Activated naive CD4-positive, alpha-beta T cell treated with anti-CD3 and anti-CD28 coated beads for 36 hours (primary cell): Measurements from ENCODE around the gene PITPNM1. TPM values are rescaled to one million over a fixed set of nuclear protein-coding genes. Genes with fewer than 3 reads are reported as not detected.

Experiments
- CTCF ChIA-PET: fragments of 350-600 bp; sonication (Branson Sonifier 250); formaldehyde crosslinking; loops from one replicate; lab custom pipeline; 2021; ENCODE audit warnings: antibody characterized with exemption; lab: Charles Lee
- DNase-seq: peaks from one replicate; pipeline ENCODE4 v3.0.0-alpha.2; 2020
- H3K27ac Mint-ChIP-seq: one replicate; pipeline ENCODE4 v1.8.0; 2021; ENCODE audit warnings: mild to moderate bottlenecking, mixed read lengths
- H3K27me3 Mint-ChIP-seq: one replicate; pipeline ENCODE4 v1.8.0; 2021; ENCODE audit warnings: low read depth, mixed read lengths
- H3K36me3 Mint-ChIP-seq: one replicate; pipeline ENCODE4 v1.8.0; 2021; ENCODE audit warnings: low read depth, mixed read lengths
- H3K4me1 Mint-ChIP-seq: one replicate; pipeline ENCODE4 v1.8.0; 2021; ENCODE audit warnings: low read depth, mixed read lengths
- H3K4me3 Mint-ChIP-seq: one replicate; pipeline ENCODE4 v1.8.0; 2021; ENCODE audit warnings: mild to moderate bottlenecking, moderate library complexity, mixed read lengths
- H3K9me3 Mint-ChIP-seq: one replicate; pipeline ENCODE4 v1.8.0; 2021; ENCODE audit warnings: mixed read lengths
- intact Hi-C: fragments of 100-400 bp; cut with micrococcal nuclease; formaldehyde crosslinking; loops from one replicate; pipeline ENCODE4 v1.15.1; 2023
- total RNA-seq, 2 experiments: library from RNA; stranded (reverse); gene quantifications; one replicate each; pipeline ENCODE4 v1.2.3, GENCODE V29; 2021

Gene PITPNM1
- total RNA-seq, 2 experiments from 2014 or later: 112 to 127 TPM

DNA sequence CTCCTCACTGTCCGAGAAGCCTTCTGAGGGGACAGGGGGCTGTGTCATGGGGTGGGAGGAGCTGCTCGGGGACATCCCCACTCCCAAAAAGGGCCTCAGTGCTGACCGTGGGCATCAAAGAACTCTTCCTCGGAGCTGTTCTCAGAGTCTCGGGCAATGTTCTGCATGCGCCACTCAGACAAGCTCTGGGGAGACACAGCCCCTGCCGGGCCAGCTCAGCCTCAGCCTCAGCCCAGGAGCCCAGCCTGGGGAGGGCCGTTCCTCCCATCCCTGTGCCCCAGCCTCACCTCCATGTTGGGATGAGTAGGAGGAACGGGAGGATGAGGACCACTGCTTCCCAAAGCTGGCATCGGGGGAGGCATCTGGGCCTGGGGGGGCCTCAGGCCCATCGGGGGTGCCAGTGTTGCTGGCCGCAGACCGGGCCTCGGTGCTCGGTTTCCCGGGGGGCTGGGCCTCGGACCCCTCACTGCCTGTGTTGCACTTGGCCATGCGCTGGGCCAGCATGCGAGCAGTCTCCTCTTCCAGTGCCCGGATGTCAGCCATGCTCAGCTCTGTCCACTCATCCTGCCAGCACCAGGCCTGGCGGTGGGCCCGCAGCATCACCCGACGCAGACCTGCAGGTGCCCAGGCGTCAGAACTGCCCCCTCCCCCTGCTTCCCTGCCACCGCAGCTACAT lies 5.2 kb downstream of the PITPNM1 start:
- CTCF ChIA-PET: no interaction called here

DNA sequence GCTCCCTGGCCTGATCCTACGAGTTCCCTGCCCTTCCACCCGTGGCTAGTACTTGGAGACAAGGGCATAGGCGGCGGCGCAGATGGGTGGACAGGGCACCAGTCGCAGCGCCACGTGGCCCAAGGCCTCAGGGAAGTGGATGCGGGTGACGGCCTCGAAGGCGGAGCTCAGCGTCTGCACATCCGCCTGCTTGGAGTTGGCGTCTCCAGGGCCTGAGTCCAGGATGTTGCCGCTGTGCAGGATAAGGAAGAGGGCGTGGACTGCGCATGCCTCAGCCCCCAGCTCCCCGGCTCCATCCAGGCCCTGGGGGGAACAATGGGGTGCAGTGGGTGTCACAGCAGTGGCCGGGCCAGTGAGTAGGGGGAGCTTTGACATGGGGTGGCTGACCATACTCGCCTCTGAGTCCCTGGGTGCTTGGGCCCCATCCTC lies 6.6 kb downstream of the PITPNM1 start:
- Mint-ChIP-seq H3K9me3 (no peaks in the 10 kb centered on the region), H3K27ac (no peak overlapping the region), H3K36me3 (peaks cover 29% of the 10 kb centered on the region), H3K4me1 (peaks cover 21% of the 10 kb centered on the region), H3K4me3 (no peak overlapping the region), H3K27me3 (no peaks in the 10 kb centered on the region)
- intact Hi-C loops: no loop called here
- no peak for DNase-seq
- CTCF ChIA-PET: no interaction called here

More for the DNA sequence above, 5.2 kb downstream of the PITPNM1 start:
- no peak for DNase-seq
- intact Hi-C loops: loop anchor here (10.0 kb wide), 2 partner anchors 385 to 535 kb away; partner anchors contain the start of genes KDM2A, NDUFS8 and TCIRG1
- peaks cover 23% of the 10 kb centered on the region for H3K36me3 Mint-ChIP-seq
- H3K4me1 Mint-ChIP-seq: peaks cover 25% of the 10 kb centered on the region
- H3K4me3 Mint-ChIP-seq: no peak overlapping the region
- H3K9me3 Mint-ChIP-seq: no peaks in the 10 kb centered on the region
- H3K27ac Mint-ChIP-seq: no peak overlapping the region
- no peaks in the 10 kb centered on the region for H3K27me3 Mint-ChIP-seq

DNA sequence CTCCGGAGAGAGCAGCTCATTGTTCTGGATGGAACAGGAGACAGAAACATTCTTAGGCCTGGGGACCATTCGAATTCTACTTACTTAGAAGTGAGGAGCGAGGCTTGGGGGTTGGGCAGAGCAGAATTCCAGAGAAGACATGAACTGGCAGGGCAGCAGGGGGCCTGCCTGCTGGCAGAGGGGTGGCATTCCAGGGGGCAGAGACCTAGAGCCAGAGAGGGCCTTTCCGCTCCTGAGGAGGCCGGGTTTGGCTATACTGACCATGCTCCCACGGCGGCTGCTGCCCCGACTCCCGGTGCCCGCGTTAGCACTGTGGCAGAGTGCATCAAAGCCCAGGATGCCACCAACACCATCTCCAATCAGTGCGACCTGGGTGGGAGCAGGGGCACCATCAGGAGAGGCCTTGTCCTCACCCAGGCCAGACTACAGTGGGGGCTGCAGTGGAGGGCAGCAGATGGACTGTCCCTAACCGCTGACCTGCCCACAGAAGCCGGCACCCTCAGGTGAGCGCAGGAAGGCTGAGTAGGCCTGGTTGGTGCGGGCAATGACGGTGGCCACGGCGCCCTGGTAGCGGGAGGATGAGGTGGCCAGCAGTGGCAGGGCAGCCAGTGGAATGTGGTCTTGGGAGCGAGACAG lies 7.4 kb downstream of the PITPNM1 start:
- intact Hi-C loops: no loop called here
- Mint-ChIP-seq H3K4me1 (peaks cover 14% of the 10 kb centered on the region), H3K27ac (no peak overlapping the region), H3K36me3 (peaks cover 26% of the 10 kb centered on the region), H3K9me3 (no peaks in the 10 kb centered on the region), H3K4me3 (no peak overlapping the region), H3K27me3 (no peaks in the 10 kb centered on the region)
- CTCF ChIA-PET: no interaction called here
- DNase-seq: no peak

DNA sequence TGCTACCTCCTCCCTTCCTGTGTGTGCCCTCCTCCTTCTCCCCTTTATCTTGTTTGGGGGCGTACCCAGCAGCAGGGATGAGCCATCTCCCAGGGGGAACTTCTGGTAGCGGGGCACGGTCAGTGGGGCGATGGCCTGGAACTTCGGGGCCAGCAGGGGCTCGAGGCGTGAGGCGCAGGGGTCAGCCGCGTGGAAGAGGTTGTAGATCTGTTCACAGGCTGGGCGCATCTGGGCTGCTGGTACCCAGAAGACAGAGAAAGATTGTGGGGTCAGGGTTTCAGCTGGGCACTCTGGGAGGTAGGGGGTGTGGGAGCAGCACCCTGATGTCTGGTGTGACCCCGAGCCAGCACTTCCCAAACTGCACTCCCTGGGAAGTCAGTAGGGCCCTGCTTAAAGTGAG lies 9.1 kb downstream of the PITPNM1 start:
- no peaks in the 10 kb centered on the region for H3K9me3 Mint-ChIP-seq
- H3K4me1 Mint-ChIP-seq: peaks cover 7% of the 10 kb centered on the region
- no peaks in the 10 kb centered on the region for H3K27me3 Mint-ChIP-seq
- H3K27ac Mint-ChIP-seq: no peak overlapping the region
- intact Hi-C loops: no loop called here
- CTCF ChIA-PET: no interaction called here
- no peak for DNase-seq
- peaks cover 26% of the 10 kb centered on the region for H3K36me3 Mint-ChIP-seq
- H3K4me3 Mint-ChIP-seq: no peak overlapping the region

DNA sequence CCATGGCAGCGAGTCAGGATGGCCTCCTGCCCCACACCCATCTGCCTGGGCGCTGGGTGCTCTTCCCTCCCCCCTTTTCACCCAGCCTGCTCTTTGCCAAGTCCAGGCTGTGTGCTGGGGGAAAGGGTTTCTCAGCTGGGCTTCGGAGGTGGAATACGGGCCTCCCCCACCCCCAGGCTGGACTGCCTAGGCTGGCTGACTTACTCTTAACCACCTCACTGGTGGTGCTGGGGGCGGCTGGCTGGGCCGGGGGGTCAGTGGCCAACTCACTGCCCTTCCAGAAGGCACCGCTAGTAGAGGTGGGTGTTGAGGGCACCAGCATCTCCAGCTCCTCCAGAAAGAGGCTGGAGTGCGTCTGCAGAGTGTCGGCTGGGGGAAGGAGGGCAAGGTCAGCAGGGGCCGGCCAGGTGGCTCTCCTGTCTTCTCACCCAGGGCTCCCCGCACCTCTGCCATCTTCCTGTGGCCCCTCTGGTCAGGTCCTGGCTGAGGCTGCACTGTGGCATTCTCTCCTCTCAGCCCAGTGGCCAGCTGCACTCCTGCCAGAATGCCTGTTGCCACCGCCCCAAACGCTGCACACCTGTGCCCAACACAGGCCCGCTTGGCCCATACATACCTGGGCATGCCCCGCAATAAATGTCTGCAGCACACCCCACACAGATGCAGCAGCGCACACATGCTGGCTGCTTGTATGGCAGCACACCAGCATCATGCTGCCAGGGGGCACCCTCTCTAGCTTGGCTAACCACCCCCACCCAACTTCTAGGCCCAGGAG lies 9.7 kb downstream of the PITPNM1 start:
- DNase-seq: no peak
- peaks cover 3% of the 10 kb centered on the region for H3K4me1 Mint-ChIP-seq
- CTCF ChIA-PET: no interaction called here
- no peaks in the 10 kb centered on the region for H3K9me3 Mint-ChIP-seq
- H3K36me3 Mint-ChIP-seq: peaks cover 22% of the 10 kb centered on the region
- no peaks in the 10 kb centered on the region for H3K27me3 Mint-ChIP-seq
- H3K4me3 Mint-ChIP-seq: no peak overlapping the region
- no peak overlapping the region for H3K27ac Mint-ChIP-seq
- intact Hi-C loops: no loop called here

DNA sequence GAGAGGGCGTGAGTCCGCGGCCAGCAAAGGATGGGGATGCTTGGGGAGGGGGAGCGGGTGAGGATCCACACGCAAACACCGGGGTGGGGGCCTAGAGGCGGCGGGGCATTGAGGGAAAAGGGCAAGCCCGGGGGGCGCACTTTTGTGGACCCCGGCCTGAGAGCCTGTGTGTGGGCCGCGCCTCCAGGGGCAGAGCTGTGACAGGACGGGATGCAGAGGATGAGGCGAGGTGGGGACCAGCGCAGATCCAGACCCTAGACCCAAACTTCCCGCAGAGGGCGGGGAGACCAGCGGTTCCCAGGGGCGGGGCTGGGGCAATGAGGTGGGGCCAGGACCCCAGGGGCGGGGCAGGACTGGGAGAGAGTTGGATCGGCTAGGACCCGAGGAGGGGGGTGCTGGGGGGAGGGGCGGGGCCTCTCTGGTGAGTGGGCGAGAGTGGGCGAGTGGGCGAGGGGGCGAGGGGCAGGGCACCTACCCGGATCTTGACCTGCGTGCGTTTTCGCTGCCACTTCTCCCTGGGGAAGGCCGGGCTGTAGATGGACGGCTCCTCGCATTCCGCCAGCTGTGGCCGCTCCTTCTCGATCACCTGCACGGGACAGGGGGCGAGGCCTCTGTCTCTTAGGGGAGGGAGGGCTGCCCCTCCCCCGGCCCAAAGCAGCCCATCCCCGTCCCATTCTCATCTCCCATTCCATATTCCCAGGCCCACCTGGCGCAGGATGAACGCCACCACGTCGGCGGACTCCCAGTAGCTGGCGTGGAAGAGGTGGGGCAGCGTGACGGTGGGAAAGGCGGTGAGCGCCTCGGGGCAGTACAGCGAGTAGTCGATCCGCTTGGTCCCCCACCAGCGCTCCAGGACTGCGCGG lies 10.6 kb downstream of the PITPNM1 start:
- no peak for DNase-seq
- CTCF ChIA-PET: no interaction called here
- Mint-ChIP-seq H3K36me3 (peaks cover 27% of the 10 kb centered on the region), H3K4me3 (no peak overlapping the region), H3K4me1 (peaks cover 5% of the 10 kb centered on the region), H3K27ac (no peak overlapping the region), H3K9me3 (no peaks in the 10 kb centered on the region), H3K27me3 (no peaks in the 10 kb centered on the region)
- intact Hi-C loops: no loop called here

DNA sequence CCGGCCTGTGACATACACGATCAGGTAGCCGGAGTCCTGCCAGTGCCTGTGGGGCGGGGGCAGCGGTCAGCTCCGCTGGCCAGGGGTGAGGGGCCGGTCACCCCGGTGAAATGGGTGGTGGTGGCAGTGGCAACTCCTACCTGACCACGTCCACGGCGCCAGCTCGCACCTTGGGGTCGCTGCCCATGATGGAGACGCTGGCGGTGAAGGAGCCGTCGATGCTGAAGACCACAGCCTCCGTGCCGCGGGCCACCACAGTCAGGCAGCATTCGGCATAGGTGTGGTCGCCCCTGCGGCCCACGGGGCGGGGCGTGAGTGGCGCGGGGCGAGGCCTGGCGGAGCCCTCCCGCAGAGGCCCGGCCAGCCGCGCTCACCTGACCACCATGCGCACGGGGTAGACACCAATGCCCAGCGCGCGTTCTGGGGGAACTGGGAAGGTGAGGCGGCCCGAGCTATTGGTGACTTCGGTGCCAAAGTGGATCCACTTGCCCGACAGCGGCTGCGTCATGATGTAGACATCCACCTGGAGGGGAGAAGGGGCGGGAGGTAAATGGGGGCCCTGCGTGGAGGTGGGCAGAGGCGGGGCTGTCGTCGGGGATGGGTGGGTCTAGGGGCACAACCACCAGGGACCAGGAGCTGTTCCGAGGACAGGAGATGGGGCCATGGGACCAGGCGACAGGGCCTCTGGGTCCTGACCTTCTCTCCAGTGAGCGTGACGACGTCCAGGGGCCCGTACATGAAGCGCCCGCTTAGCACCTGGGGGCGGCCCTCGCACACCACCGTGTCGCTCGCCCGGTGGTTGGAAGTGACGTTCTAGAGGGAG lies 11.4 kb downstream of the PITPNM1 start:
- Mint-ChIP-seq H3K27ac (no peak overlapping the region), H3K36me3 (peaks cover 28% of the 10 kb centered on the region), H3K27me3 (no peaks in the 10 kb centered on the region), H3K9me3 (no peaks in the 10 kb centered on the region), H3K4me1 (peaks cover 10% of the 10 kb centered on the region), H3K4me3 (no peak overlapping the region)
- DNase-seq: no peak
- intact Hi-C loops: no loop called here
- CTCF ChIA-PET: interaction anchor here (0.6 kb wide), 1 partner anchor 28 kb away, joined by 3 read pairs; no protein-coding TSS in a partner anchor

DNA sequence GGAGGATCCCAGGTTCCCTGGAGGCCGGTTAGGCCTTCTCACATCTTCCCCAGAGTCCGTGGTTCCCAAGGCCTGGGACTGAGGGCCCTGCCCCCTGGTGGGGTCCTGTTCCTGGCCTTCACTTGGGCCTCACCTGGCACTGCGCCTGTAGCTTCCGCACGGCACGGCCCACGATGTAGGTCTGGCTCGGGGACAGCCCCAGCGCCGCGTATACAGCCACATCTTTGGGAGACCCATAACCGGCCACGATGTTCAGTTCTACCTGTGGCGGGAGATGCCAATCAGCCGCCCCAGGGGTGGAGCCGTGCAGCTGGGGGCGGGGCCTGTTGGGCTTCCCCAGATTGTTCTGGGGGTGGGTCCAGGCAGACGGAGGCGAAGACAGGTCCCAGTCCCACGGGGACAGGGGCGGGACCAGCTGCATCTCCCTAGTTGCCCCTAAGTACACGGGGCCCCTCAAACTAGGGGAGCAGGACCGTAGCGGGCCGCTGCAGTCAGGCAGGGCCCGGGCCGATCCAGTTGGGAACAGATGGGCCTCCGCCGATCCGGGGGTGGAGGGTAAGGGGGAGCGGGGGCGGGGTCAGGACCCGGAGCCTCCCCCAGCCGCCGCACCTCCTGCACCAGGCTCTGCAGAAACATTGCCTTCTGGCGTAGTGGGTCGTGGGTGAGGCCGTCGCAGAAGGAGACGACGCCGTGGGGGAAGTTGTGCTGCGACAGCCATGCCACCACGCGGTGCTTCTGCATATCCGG lies 12.2 kb downstream of the PITPNM1 start:
- peaks cover 33% of the 10 kb centered on the region for H3K36me3 Mint-ChIP-seq
- H3K4me1 Mint-ChIP-seq: peaks cover 18% of the 10 kb centered on the region
- no peaks in the 10 kb centered on the region for H3K27me3 Mint-ChIP-seq
- intact Hi-C loops: no loop called here
- no peak overlapping the region for H3K4me3 Mint-ChIP-seq
- H3K27ac Mint-ChIP-seq: no peak overlapping the region
- no peaks in the 10 kb centered on the region for H3K9me3 Mint-ChIP-seq
- CTCF ChIA-PET: interaction anchor here (0.6 kb wide), 1 partner anchor 27 kb away, joined by 3 read pairs; no protein-coding TSS in a partner anchor
- DNase-seq: peak; percentile 28

DNA sequence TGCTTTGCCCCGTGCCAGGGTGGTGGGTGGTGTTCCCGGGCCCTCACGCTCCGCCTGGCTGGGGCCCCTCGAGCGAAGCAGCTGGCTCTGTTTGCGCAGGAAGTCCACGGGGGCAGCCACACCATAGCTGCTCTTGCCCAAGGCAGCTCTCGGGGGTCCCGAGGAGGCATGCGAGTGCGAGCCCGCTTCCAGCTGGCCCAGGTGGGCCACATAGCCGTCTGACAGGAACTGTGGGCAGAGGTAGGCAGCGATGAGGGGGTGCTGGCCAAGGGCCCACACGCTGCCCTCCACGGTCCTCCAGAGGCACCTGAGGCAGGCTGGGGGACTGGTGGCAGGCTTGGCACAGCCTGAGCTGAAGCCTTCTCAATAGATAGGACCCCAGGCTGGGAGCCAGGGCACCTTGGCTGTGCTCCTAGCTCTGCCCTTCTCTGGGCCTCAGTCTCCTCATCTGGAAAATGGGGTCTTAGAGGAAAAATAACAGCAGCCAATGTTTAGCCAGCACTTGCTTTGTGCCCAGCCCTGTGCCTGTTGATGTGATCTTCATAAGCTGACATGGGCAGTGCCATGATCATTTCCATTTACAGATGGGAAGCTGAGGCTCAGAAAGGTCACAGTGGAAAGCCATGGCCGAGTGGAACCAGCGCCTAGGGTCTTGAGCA lies 13.0 kb downstream of the PITPNM1 start:
- intact Hi-C loops: no loop called here
- no peak overlapping the region for H3K4me3 Mint-ChIP-seq
- peaks cover 33% of the 10 kb centered on the region for H3K36me3 Mint-ChIP-seq
- CTCF ChIA-PET: no interaction called here
- no peak for DNase-seq
- H3K27ac Mint-ChIP-seq: no peak overlapping the region
- H3K9me3 Mint-ChIP-seq: no peaks in the 10 kb centered on the region
- no peaks in the 10 kb centered on the region for H3K27me3 Mint-ChIP-seq
- peaks cover 25% of the 10 kb centered on the region for H3K4me1 Mint-ChIP-seq

DNA sequence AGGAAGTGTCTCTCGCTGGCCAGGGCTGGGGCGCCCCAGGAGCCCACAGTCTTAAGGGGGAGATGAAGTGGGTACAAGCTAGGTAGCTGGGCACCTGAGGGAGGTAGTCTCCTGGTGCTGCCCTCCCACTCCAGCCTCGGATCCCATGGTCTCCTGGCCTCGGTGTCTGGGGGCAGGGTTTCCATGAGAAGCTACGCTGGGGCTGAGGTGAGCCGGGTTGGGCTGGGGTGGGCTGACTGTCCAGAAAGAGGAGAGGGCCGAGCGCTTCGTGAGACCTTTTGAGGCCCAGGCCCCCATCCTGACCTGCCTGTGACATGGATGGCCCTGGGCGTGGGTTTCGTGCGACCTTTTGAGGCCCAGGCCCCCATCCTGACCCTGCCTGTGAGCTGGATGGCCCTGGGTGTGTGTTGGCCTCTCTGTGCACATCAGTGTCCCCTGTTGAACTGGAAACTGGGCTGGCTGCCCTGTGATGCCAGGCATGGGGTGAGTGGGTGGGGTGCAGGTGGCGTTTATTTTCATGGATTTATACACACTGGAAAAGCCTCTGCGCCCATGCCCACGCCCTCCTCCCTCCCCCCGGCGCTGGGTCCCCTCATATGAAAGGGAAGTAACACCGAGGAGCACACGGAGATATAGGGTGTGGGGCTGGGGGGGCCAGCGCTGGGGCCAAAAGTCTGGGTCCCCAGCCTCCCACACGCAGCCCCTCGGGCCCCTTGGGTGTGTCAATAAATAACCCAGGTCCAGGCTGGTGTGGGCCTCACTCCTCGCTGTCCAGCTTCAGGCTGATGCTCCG lies 13.7 kb downstream of the PITPNM1 start:
- intact Hi-C loops: no loop called here
- Mint-ChIP-seq H3K27me3 (no peaks in the 10 kb centered on the region), H3K4me3 (no peak overlapping the region), H3K4me1 (peaks cover 33% of the 10 kb centered on the region), H3K27ac (peak overlapping the region; percentile 61), H3K36me3 (peaks cover 34% of the 10 kb centered on the region), H3K9me3 (no peaks in the 10 kb centered on the region)
- DNase-seq: no peak
- CTCF ChIA-PET: no interaction called here
